Spleen (tissue), 11 donors: ENCODE data around the gene ATG101. TPM values are rescaled to one million over a fixed set of nuclear protein-coding genes. Genes with fewer than 3 reads are reported as not detected.

Experiments used
- DNase-seq: peaks from one replicate; pipeline ENCODE4 v3.0.0-alpha.2; 2020
- H3K27ac ChIP-seq, 8 donors: fragments of 200-600 bp; sonication (generic) in 7 of 8; 1 replicate in 4 of 8; 2 replicates in 4 of 8; pipeline versions ENCODE4 v1.5.0 to v1.8.0; 2016 to 2021; ENCODE audit warnings: inconsistent platforms in 4 of 8, mild to moderate bottlenecking in 4 of 8, moderate library complexity in 1 of 8
- H3K27me3 ChIP-seq, 7 donors: fragments of 200-600 bp; sonication (generic) in 6 of 7; replicated peaks in 1 of 7; 1 replicate in 4 of 7; 2 replicates in 3 of 7; pipeline versions ENCODE4 v1.5.0 to v1.8.0; 2016 to 2021; ENCODE audit warnings: inconsistent platforms in 3 of 7, mild to moderate bottlenecking in 1 of 7
- H3K36me3 ChIP-seq, 6 donors: fragments of 200-600 bp; sonication (generic) in 5 of 6; 1 replicate in 4 of 6; 2 replicates in 2 of 6; pipeline versions ENCODE4 v1.5.0 to v1.8.0; 2016 to 2021; ENCODE audit warnings: inconsistent platforms in 2 of 6
- H3K4me1 ChIP-seq, 6 donors: fragments of 200-600 bp; sonication (generic) in 5 of 6; 1 replicate in 3 of 6; 2 replicates in 3 of 6; pipeline versions ENCODE4 v1.5.0 to v1.8.0; 2016 to 2021; ENCODE audit warnings: inconsistent platforms in 3 of 6
- H3K4me3 ChIP-seq, 8 donors: fragments of 200-600 bp; sonication (generic) in 7 of 8; 1 replicate in 4 of 8; 2 replicates in 4 of 8; pipeline versions ENCODE4 v1.5.0 to v1.8.0; 2016 to 2021; ENCODE audit warnings: inconsistent platforms in 4 of 8, mild to moderate bottlenecking in 4 of 8, moderate library complexity in 2 of 8
- H3K9me3 ChIP-seq, 8 donors: fragments of 200-600 bp; sonication (generic) in 7 of 8; 1 replicate in 4 of 8; 2 replicates in 4 of 8; pipeline versions ENCODE4 v1.5.0 to v1.8.0; 2016 to 2021; ENCODE audit warnings: inconsistent platforms in 4 of 8
- CTCF ChIP-seq, 11 experiments: fragments of 200-600 bp in 7 of 11; fragments of 450-650 bp in 4 of 11; sonication (generic) in 4 of 11; IDR thresholded peaks in 8 of 11; conservative IDR thresholded peaks in 3 of 11; 1 replicate in 7 of 11; 2 replicates in 4 of 11; pipeline versions ENCODE4 v1.4.0 to v1.8.0; 2016 to 2021; ENCODE audit warnings: antibody characterized with exemption in 11 of 11, inconsistent platforms in 4 of 11, mild to moderate bottlenecking in 1 of 11
- POLR2A ChIP-seq, 3 donors: fragments of 450-650 bp; IDR thresholded peaks; one replicate each; pipeline ENCODE4 v1.5.1; 2017; ENCODE audit warnings: antibody characterized with exemption in 3 of 3, mild to moderate bottlenecking in 1 of 3
- POLR2AphosphoS5 ChIP-seq, 3 donors: sonication (generic); formaldehyde crosslinking; IDR thresholded peaks; one replicate each; pipeline ENCODE4 v1.5.1; 2017; ENCODE audit warnings: antibody characterized with exemption in 3 of 3
- WGBS, 5 donors: extraction: QIAGEN DNeasy Blood & Tissue Kit in 3 of 5; methylation state at CpG; one replicate each; pipeline versions ENCODE4 v1.1.5 to v1.1.7; 2013 to 2018; 5-methylcytosine and 5-hydroxymethylcytosine counted together
- intact Hi-C: fragments of 100-400 bp; cut with DNase I; formaldehyde crosslinking; loops from one replicate; pipeline ENCODE4 v1.15.0; 2023; ENCODE audit warnings: low total_unique reads
- polyA plus RNA-seq, 3 donors: library from polyadenylated mRNA; stranded (reverse); fragments of 200-250 nt; gene quantifications; one replicate each; pipeline ENCODE4 v1.2.1, GENCODE V29; 2013
- total RNA-seq, 7 donors: library from RNA; depleted of rRNA in 3 of 7; stranded (reverse); fragments of >200 nt in 3 of 7; fragmentation: NEBNext Ultra II Directional in 4 of 7; extraction: Animal tissue kit (Norgen Biotek cat#: 25700) in 4 of 7; gene quantifications; one replicate each; pipeline versions ENCODE4 v1.1.0 to v1.2.1, GENCODE V29; 2016 to 2021
- donor health status: healthy with polysubstance abuse.
- donor health status: DM: no; HTN: no; CAD: no; lungs with moderate emphysema.
- donor health status: DM: no; HTN: no; CAD: no.
- donor health status: Bipolar disorder and iron deficiency.
- donor health status: healthy.
- donor health status: DM: no; HTN: no; CAD: no.
- donor health status: DM: yes; HTN: yes; CAD: no.

ATG101 gene
- total and polyA plus RNA-seq, 10 donors = 23.5 to 81.1 (median 33.5) TPM

DNA sequence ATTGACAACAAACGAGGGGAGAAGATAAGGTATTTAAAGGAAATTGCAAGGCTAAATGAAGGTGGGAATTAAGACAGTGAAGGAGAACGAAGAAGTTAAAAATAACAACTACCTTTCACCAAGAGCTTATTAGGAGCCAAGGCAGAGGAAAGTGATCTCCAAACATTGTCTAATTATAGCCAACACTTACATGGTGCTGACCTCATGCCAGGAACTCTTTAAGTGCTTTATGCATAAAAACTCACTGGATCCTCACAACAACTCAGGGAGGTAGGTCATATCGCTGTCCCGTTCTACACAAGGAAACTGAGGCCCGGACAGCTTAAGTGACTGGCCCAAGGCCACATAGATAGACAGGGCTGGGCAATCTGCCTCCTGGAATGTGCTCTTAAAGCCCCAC, 43.5 kb upstream of the ATG101 start:
- H3K27ac ChIP-seq = peak overlapping the region in 7 of 8 donors; percentile 78 to 90 (median 81)
- 41 to 71% (median 64%) methylated on average over 5 of the region's 5 CpGs for WGBS, 5 donors
- TF ChIP-seq POLR2AphosphoS5 (IDR thresholded peaks at IDR 0.05) (no peak), CTCF (IDR thresholded peaks at IDR 0.05 in 8 of 11, conservative IDR thresholded peaks at IDR 0.05 in 3 of 11) (no peak), POLR2A (IDR thresholded peaks at IDR 0.05) (no peak)
- intact Hi-C loops = loop anchor here (2.0 kb wide), 1 partner anchor 57 kb away; no protein-coding TSS in a partner anchor
- peaks cover 0 to 8% (median 0%) of the 10 kb centered on the region in 7 donors for H3K27me3 ChIP-seq
- peaks cover 23 to 61% (median 47%) of the 10 kb centered on the region in 6 donors for H3K4me1 ChIP-seq
- no peak for DNase-seq
- H3K36me3 ChIP-seq = no peaks in the 10 kb centered on the region
- no peak overlapping the region for H3K4me3 ChIP-seq
- H3K9me3 ChIP-seq = no peaks in the 10 kb centered on the region

DNA sequence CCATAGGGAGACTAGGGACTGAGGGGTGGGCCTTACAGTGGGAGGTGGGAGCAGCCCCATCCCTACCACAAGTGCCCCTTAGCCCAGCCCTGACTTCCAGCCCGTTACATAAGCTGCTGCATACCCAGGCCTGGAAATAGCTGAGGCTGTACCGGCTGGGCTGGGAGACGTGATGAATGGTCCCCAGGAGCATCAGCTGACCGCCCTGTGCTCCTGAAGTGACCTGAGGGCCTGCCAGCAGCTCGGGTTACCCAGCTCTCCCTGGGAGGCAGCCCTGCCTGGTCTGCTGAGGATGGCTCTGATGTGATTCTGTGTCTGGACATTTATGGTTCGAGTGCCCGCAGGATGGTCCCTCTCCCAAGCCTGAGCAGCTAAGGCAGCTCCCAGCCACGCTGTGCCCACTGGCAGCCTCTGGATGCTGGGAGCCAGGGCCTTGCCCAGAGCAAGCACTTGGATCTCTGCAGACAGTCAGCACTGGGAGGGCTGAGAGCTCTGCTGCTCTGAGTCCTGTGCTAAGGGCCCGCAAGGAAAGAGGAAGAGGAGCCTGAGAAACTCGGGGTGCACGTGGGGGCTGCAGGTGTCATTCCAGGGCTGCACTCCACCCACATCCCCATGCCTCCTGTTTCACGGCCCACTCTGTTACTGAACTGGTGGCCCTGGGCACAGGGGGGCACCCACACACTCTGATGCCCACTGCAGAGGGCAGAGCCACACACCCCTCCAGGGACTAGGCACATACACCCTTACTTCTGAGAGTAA, 42.5 kb upstream of the ATG101 start:
- DNase-seq = no peak
- peak overlapping the region in 1 of 8 donors; percentile 90 for H3K27ac ChIP-seq
- peaks cover 23 to 58% (median 50%) of the 10 kb centered on the region in 6 donors for H3K4me1 ChIP-seq
- H3K9me3 ChIP-seq = no peaks in the 10 kb centered on the region
- intact Hi-C loops = loop anchor here (2.0 kb wide), 1 partner anchor 56 kb away; no protein-coding TSS in a partner anchor
- 57 to 84% (median 77%) methylated on average over 5 to 12 of the region's 12 CpGs for WGBS, 5 donors
- H3K36me3 ChIP-seq = no peaks in the 10 kb centered on the region
- peaks cover 0 to 8% (median 0%) of the 10 kb centered on the region in 7 donors for H3K27me3 ChIP-seq
- H3K4me3 ChIP-seq = no peak overlapping the region
- TF ChIP-seq CTCF (IDR thresholded peaks at IDR 0.05 in 8 of 11, conservative IDR thresholded peaks at IDR 0.05 in 3 of 11) = no peak
- no peak for TF ChIP-seq POLR2A (IDR thresholded peaks at IDR 0.05)
- no peak for TF ChIP-seq POLR2AphosphoS5 (IDR thresholded peaks at IDR 0.05)

- 52 to 70% (median 66%) methylated on average over 4 of the region's 4 CpGs for WGBS, 5 donors
- H3K36me3 ChIP-seq = no peaks in the 10 kb centered on the region
- H3K4me3 ChIP-seq = no peak overlapping the region
- peaks cover 15 to 58% (median 48%) of the 10 kb centered on the region in 6 donors for H3K4me1 ChIP-seq
- intact Hi-C loops = no loop called here
- no peak overlapping the region for H3K27ac ChIP-seq
- no peak for DNase-seq
- H3K9me3 ChIP-seq = no peaks in the 10 kb centered on the region
- no peak for TF ChIP-seq CTCF (IDR thresholded peaks at IDR 0.05 in 8 of 11, conservative IDR thresholded peaks at IDR 0.05 in 3 of 11)
- TF ChIP-seq POLR2AphosphoS5 (IDR thresholded peaks at IDR 0.05) = no peak
- TF ChIP-seq POLR2A (IDR thresholded peaks at IDR 0.05) = no peak
- H3K27me3 ChIP-seq = no peaks in the 10 kb centered on the region
Measured at GRCh38 chr12:52029685-52030084, 40.1 kb upstream of the ATG101 start.

DNA sequence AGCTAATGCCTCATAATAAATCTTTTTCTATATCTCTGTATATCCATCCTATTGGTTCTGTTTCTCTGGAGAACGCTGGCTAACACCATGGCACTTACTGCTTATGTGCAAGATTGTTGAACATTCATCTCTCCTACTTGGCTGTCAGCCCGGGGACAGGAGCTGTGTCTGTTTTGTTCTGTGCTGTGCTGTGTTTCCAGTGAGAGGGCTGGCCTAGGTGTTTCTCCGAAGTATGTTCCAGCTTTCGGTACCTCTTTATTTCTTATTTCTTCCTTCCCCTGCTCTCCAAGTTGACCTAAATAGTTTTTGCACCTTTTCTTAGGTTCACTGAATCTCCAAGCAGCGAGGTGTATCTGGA, 37.4 kb upstream of the ATG101 start:
- no peak for DNase-seq
- intact Hi-C loops = no loop called here

More for the DNA sequence above, 37.4 kb upstream of the ATG101 start:
- Histone ChIP-seq H3K27me3 (peaks cover 0 to 12% (median 0%) of the 10 kb centered on the region in 7 donors), H3K27ac (peak overlapping the region; percentile 75 to 89 (median 86)), H3K4me1 (peaks cover 16 to 55% (median 45%) of the 10 kb centered on the region in 6 donors), H3K4me3 (peak overlapping the region in 6 of 8 donors; percentile 28 to 60 (median 30)), H3K9me3 (no peaks in the 10 kb centered on the region), H3K36me3 (no peaks in the 10 kb centered on the region)
- no peak for TF ChIP-seq POLR2AphosphoS5 (IDR thresholded peaks at IDR 0.05)
- WGBS, 5 donors = 8 to 16% (median 15%) methylated on average over 5 of the region's 5 CpGs
